NCI-H345 treated with DMSO at 0.1 percent for 48 hours (cell line): ENCODE results near the gene FOLR2.

ENCODE experiments used
- DNase-seq: peaks from one replicate; lab custom pipeline; 2025; ENCODE audit not compliant: unreplicated experiment; lab: John Stamatoyannopoulos, UW

FOLR2 gene

DNA sequence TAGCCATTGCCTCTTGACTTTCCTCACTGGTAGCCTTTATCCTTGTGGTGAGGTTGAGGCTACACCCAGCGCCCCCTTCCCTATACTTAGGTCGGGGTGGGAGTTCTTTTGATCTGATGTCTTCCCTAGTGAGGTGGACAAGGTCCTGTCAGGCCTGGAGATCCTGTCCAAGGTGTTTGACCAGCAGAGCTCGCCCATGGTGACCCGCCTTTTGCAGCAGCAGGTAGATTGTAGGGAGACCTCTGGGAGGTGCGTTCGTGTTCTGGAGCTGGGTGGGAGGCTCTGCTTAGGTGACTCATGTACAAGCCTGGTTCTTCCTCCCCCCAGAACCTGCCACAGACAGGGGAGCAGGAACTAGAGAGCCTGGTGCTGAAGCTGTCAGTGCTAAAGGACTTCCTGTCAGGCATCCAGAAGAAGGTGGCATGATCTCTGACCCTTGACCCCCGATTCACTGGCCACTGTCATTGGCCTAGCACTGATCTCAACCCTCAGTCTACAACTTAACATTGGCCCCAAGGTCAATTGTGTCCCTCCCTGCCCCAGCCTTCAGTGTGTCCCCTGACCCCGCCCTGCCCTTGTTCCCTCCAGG is 12.8 kb downstream of the FOLR2 start:
- DNase-seq: no peak

DNA sequence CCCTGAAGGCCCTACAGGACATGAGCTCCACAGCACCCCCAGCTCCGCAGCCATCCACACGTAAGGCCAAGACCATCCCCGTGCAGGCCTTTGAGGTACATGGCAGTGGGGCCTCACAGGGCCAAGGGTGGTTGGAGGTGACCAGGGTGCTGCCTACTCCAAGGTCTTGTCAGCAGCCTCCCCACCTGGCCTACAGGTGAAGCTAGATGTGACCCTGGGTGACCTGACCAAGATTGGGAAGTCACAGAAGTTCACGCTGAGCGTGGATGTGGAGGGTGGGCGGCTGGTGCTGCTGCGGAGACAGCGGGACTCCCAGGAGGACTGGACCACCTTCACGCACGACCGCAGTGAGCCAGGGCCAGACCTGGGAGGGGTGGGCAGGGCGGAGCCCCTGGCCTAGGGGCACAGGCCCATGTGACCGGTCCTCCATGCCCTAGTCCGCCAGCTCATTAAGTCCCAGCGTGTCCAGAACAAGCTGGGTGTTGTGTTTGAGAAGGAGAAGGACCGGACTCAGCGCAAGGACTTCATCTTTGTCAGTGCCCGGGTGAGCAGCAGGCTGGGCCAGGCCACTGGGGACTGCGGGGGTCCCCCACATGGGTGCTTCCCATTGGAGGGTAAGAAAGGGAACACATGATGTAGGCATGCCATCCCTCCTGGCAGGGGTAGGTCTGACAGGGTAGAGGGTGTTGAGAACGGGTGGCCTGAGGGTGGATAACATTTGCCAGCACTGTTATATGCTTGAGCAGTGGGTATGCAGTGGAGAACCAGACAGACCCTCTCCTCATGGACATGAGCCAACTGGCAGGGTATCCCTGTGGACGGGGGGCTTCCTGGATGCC is 13.6 kb downstream of the FOLR2 start:
- DNase-seq: no peak

DNA sequence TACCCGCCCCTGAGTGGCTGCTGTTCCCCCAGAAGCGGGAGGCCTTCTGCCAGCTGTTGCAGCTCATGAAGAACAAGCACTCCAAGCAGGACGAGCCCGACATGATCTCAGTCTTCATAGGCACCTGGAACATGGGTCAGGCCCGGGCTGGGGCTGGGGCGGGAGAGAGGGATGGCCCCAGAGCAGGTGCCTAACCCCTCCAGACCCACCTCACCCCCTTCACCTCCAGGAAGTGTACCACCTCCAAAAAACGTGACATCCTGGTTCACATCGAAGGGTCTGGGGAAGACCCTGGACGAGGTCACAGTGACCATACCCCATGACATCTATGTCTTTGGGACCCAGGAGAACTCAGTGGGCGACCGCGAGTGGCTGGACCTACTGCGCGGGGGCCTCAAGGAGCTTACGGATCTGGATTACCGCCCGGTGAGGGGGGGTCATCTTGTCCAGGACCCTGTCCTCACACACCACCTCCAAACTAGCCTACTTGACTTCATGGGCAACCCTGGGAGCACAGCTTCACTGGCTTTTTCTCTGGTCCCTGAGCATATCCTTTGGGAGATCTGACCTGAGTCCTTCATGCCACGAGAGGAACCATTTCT is 14.3 kb downstream of the FOLR2 start:
- no peak for DNase-seq

- DNase-seq: no peak
Observed at GRCh38 chr11:72231396-72232259, 15.0 kb downstream of the FOLR2 start.

- no peak for DNase-seq
Observed at GRCh38 chr11:72232260-72233055, 15.9 kb downstream of the FOLR2 start.

DNA sequence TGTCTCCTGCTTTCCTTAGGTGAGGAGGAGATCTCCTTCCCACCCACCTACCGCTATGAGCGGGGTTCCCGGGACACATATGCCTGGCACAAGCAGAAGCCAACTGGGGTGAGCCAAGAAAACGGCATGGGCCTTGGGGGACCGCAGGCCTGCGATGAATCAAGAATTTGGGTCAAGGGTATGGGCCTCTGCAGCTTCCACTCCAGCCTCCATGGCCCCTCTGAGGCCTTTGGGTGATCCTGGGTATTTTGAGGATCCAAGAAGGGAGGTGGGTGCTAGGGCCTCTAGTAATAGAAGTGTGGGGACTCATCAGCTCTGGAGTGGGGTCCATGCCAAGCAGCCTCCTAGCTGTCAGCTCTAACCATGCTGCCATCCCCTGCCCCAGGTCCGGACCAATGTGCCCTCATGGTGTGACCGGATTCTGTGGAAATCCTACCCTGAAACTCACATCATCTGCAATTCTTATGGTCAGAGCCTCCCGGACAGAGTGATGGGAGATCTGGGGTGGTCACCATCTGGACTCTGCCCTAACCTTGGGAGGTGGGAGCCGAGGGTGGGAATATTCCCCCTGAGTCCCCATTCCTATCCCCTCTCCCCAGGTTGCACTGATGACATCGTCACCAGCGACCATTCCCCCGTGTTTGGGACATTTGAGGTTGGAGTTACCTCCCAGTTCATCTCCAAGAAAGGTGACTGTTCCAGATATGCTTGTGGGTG is 16.6 kb downstream of the FOLR2 start:
- DNase-seq: no peak

DNA sequence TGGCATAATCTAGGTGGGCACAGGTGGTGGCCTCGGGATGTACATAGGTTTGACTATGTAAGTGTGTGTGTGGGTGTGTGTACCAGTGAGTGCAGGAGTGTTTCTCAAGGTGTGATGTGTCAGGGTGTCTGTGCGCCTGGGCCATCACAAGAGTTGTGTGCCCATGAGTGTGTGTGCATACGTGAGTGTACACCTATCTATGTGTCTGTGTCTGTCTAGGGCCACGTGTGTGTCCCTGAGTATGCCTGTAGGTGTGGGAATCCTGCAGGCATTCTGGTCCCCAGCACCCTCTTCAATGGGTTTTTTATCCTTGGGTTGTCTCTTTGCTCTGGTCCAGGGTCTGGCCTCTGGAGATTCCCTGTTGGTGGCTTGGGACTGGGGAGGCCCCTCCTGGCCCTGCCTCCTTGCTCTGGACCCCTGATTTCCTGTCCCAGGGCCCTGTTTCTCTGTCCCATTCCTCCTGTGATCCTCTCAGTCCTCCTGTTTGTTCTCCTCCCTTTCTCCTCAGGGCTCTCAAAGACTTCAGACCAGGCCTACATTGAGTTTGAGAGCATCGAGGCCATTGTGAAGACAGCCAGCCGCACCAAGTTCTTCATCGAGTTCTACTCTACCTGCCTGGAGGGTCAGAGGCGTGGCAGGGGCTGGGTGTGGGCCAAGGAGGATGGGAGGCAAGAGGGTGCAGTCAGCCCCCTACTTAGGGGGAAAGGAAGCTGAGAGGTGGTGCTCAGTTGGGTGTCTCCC is 17.3 kb downstream of the FOLR2 start:
- no peak for DNase-seq

DNA sequence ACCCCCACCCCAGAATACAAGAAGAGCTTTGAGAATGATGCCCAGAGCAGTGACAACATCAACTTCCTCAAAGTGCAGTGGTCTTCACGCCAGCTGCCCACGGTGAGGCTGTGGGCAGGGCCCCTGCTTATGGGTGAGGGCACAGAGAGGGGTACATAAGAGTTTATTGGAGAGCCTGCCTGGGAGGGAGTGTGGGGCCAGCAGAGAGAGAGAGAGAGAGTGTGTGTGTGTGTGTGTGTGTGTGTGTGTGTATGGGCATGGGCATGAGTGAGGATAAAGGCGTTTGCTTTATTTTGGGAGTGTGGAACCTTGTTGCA is 17.9 kb downstream of the FOLR2 start:
- no peak for DNase-seq

- no peak for DNase-seq
Observed at GRCh38 chr11:72234920-72235319, 18.3 kb downstream of the FOLR2 start.

DNA sequence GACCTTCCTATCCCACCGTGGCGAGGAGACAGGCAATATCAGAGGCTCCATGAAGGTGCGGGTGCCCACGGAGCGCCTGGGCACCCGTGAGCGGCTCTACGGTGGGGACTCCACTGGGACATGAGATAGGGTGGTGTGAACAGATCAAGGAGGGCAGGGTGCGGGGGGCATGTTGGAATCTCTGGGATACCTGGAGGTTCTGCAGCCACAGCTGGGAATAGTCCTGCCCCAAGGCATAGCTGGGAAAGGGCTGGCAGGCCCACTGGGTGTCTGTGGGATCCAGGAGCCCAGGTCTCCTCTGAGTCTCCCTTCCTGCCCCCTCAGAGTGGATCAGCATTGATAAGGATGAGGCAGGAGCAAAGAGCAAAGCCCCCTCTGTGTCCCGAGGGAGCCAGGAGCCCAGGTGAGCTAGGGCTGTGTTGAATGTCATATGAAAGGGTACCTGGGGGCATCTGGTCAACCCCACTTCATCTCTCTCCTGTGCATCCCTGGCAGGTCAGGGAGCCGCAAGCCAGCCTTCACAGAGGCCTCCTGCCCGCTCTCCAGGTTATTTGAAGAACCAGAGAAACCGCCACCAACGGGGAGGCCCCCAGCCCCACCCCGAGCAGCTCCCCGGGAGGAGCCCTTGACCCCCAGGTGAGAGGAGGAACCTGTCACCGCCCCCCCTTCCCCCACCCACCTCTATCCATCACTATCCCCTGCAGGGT is 18.9 kb downstream of the FOLR2 start:
- no peak for DNase-seq

GRCh38 chr11:72236083-72236697 is 19.6 kb downstream of the FOLR2 start:
- no peak for DNase-seq

- DNase-seq: no peak
Observed at GRCh38 chr11:72236774-72237111, 20.1 kb downstream of the FOLR2 start.

GRCh38 chr11:72237112-72237931 is 20.7 kb downstream of the FOLR2 start:
- DNase-seq: no peak

DNA sequence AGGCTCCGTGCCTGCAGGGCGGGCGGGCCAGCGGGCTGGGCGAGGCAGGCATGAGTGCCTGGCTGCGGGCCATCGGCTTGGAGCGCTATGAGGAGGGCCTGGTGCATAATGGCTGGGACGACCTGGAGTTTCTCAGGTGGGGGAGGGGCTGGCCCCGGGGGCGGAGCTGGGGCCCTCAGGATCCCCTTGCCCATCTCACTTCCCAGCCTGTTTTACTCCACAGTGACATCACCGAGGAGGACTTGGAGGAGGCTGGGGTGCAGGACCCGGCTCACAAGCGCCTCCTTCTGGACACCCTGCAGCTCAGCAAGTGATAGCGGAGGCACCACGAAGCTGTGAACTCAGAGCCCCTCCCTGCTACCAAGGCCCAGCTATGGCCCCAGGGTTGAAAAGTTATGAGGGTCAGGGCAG is 21.5 kb downstream of the FOLR2 start:
- DNase-seq: peak; percentile 66

DNA sequence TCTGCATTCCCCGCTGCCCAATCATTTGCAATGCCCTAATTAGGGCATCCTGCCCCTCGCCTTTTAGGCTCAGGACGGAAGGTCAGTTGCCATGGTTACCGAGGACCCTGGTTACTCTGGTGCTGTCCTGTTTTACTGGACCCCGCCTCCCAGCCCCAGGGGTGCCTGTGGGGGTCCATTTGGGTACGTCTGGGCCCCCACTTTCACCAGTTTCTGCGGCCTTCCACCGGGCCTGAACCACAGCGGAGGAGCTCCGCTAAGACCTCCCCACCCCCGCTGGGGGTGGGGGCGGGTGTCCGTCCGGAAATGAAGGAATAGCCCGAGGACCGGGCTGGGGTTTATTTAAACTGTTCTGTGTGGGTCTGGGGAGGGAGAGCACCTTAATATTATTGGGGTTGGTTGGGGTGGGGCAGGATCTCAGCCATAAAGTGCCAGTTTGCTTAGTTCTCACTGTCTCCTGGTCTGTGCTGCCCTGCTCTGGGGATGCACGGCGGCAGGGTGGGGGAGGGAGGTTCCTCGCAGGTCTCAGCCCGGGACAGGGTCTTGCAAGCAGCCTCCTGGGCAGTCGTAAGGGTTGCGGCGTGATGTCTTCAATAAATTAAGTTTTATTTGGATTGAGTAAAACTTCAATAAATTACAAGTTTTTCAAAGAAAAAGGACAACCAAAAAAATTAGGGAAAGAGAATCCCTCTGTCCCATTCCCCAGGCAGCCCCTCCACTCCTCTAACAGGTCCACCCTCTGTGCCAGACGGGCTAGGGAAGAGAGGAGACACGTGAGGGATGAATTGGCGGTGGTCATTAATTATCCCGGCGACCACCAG is 22.1 kb downstream of the FOLR2 start:
- DNase-seq: no peak

DNA sequence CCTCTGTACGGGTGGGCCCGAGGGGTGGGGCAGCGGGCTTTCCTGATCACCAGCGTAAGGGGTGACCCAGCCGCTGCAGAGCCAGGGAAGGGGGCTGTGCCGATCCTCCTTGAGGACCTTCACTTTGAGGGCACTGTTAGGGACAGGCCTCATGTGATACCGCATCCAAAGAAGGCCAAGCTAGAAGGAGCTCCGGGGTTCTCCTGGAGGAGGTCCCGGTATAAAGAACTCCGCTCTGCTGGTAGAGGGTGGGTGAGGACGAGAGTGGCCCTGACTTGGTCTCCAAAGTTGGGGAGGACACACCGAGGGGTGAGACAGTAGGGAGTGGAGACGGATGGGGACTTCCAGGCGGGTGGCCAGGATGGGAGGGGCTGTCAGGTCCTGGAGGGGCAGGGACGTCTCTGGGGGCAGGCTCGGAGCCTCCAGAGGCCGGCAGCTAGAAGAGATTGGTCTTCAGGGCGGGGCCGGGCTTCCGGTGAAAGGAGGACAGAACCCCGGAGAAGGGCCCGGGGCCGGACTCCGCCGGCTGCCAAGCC is 22.8 kb downstream of the FOLR2 start:
- peak; percentile 13 for DNase-seq
